C1 segment of cervical spinal cord (tissue), 14 donors: Measurements from ENCODE around the gene TLE1.
"Not testable (repeated sequence)": the region's sequence is repeated elsewhere in the genome, so short reads cannot be mapped to it uniquely, and the experiment has no call there.

Experiments used
- DNase-seq, 14 donors: peaks; one replicate each; lab custom pipeline; 2025; lab: John Stamatoyannopoulos, UW

The TLE1 gene

GRCh38 chr9:81653240-81653639 lies 36.1 kb downstream of the TLE1 start:
- DNase-seq = no peak

- DNase-seq = no peak
Observed at GRCh38 chr9:81652058-81652687, 37.2 kb downstream of the TLE1 start.

- DNase-seq = no peak
Observed at GRCh38 chr9:81650586-81651515, 38.5 kb downstream of the TLE1 start.

- DNase-seq = no peak
Observed at GRCh38 chr9:81649475-81650240, 39.7 kb downstream of the TLE1 start.

GRCh38 chr9:81648891-81649290 lies 40.5 kb downstream of the TLE1 start:
- no peak for DNase-seq

GRCh38 chr9:81646337-81646736 lies 43.0 kb downstream of the TLE1 start:
- DNase-seq = no peak

- DNase-seq = not testable (repeated sequence)
Observed at GRCh38 chr9:81644513-81644912, 44.8 kb downstream of the TLE1 start.

GRCh38 chr9:81637276-81637675 lies 52.1 kb downstream of the TLE1 start:
- DNase-seq = no peak

GRCh38 chr9:81636255-81636599 lies 53.1 kb downstream of the TLE1 start:
- DNase-seq = no peak

- DNase-seq = no peak
Observed at GRCh38 chr9:81635521-81636254, 53.7 kb downstream of the TLE1 start.

GRCh38 chr9:81634915-81635516 lies 54.3 kb downstream of the TLE1 start:
- DNase-seq = no peak

GRCh38 chr9:81633952-81634854 lies 55.1 kb downstream of the TLE1 start:
- DNase-seq = no peak

- DNase-seq = no peak
Observed at GRCh38 chr9:81632599-81632998, 56.7 kb downstream of the TLE1 start.

- DNase-seq = no peak
Observed at GRCh38 chr9:81631218-81631745, 58.1 kb downstream of the TLE1 start.

GRCh38 chr9:81629440-81629839 lies 59.9 kb downstream of the TLE1 start:
- no peak for DNase-seq

GRCh38 chr9:81628897-81629296 lies 60.5 kb downstream of the TLE1 start:
- no peak for DNase-seq

- no peak for DNase-seq
Observed at GRCh38 chr9:81627481-81627880, 61.9 kb downstream of the TLE1 start.

GRCh38 chr9:81626511-81626910 lies 62.8 kb downstream of the TLE1 start:
- no peak for DNase-seq

GRCh38 chr9:81625969-81626368 lies 63.4 kb downstream of the TLE1 start:
- DNase-seq = no peak

GRCh38 chr9:81623778-81624177 lies 65.6 kb downstream of the TLE1 start:
- DNase-seq = no peak
